ENCODE data around the gene SP2.

The SP2 gene

GRCh38 chr17:47966079-47966519 is 70.1 kb downstream of the SP2 start:
- H2AFZ ChIP-seq (ENCODE audit: low read depth): no peak overlapping the region
- H3K4me1 ChIP-seq (ENCODE audit: low read depth, poor library complexity, severe bottlenecking): peaks cover 7% of the 10 kb centered on the region
- H4K20me1 ChIP-seq (ENCODE audit: insufficient read depth): no peaks in the 10 kb centered on the region
- no peak overlapping the region for H3K4me2 ChIP-seq
- TF ChIP-seq CTCF (conservative IDR thresholded peaks at IDR 0.05; ENCODE audit: low read depth, low read length): no peak
- no peak overlapping the region for H3K27ac ChIP-seq
- H3K9ac ChIP-seq: no peak overlapping the region
- H3K27me3 ChIP-seq (ENCODE audit: insufficient read depth, low read depth): no peaks in the 10 kb centered on the region
- H3K4me3 ChIP-seq (IDR thresholded peaks at IDR 0.05; ENCODE audit: insufficient read depth, low read depth, low read length): no peak overlapping the region
- no peaks in the 10 kb centered on the region for H3K36me3 ChIP-seq (ENCODE audit: insufficient read depth)
- no peaks in the 10 kb centered on the region for H3K79me2 ChIP-seq (ENCODE audit: insufficient read depth, low read depth)

- H3K79me2 ChIP-seq (ENCODE audit: insufficient read depth, low read depth): peaks cover 10% of the 10 kb centered on the region; the same call in 1 of the 2 replicates
- H3K36me3 ChIP-seq (ENCODE audit: insufficient read depth): no peaks in the 10 kb centered on the region
- H3K4me3 ChIP-seq (IDR thresholded peaks at IDR 0.05; ENCODE audit: insufficient read depth, low read depth, low read length): no peak overlapping the region
- H3K4me1 ChIP-seq (ENCODE audit: low read depth, poor library complexity, severe bottlenecking): peaks cover 16% of the 10 kb centered on the region
- H2AFZ ChIP-seq (ENCODE audit: low read depth): no peak overlapping the region
- no peak overlapping the region for H3K4me2 ChIP-seq
- no peak overlapping the region for H3K27ac ChIP-seq
- H4K20me1 ChIP-seq (ENCODE audit: insufficient read depth): no peaks in the 10 kb centered on the region
- TF ChIP-seq CTCF (conservative IDR thresholded peaks at IDR 0.05; ENCODE audit: low read depth, low read length): no peak
- no peak overlapping the region for H3K9ac ChIP-seq
- no peaks in the 10 kb centered on the region for H3K27me3 ChIP-seq (ENCODE audit: insufficient read depth, low read depth)
Measured at GRCh38 chr17:47967607-47968252, 71.7 kb downstream of the SP2 start.

GRCh38 chr17:47968836-47969235 is 72.8 kb downstream of the SP2 start:
- H3K27me3 ChIP-seq (ENCODE audit: insufficient read depth, low read depth): no peaks in the 10 kb centered on the region
- no peak overlapping the region for H3K4me3 ChIP-seq (IDR thresholded peaks at IDR 0.05; ENCODE audit: insufficient read depth, low read depth, low read length)
- no peaks in the 10 kb centered on the region for H4K20me1 ChIP-seq (ENCODE audit: insufficient read depth)
- no peak overlapping the region for H3K27ac ChIP-seq
- H3K4me1 ChIP-seq (ENCODE audit: low read depth, poor library complexity, severe bottlenecking): peaks cover 19% of the 10 kb centered on the region
- no peaks in the 10 kb centered on the region for H3K36me3 ChIP-seq (ENCODE audit: insufficient read depth)
- no peak for TF ChIP-seq CTCF (conservative IDR thresholded peaks at IDR 0.05; ENCODE audit: low read depth, low read length)
- no peak overlapping the region for H2AFZ ChIP-seq (ENCODE audit: low read depth)
- H3K79me2 ChIP-seq (ENCODE audit: insufficient read depth, low read depth): peaks cover 10% of the 10 kb centered on the region; the same call in 1 of the 2 replicates
- H3K9ac ChIP-seq: no peak overlapping the region
- H3K4me2 ChIP-seq: no peak overlapping the region

GRCh38 chr17:47969930-47970724 is 74.1 kb downstream of the SP2 start:
- Histone ChIP-seq H3K79me2 (ENCODE audit: insufficient read depth, low read depth) (peaks cover 10% of the 10 kb centered on the region; the same call in 1 of the 2 replicates), H4K20me1 (ENCODE audit: insufficient read depth) (no peaks in the 10 kb centered on the region), H3K27me3 (ENCODE audit: insufficient read depth, low read depth) (no peaks in the 10 kb centered on the region), H3K27ac (no peak overlapping the region), H3K4me2 (peak overlapping the region; percentile 94), H3K36me3 (ENCODE audit: insufficient read depth) (no peaks in the 10 kb centered on the region), H2AFZ (ENCODE audit: low read depth) (peak overlapping the region; percentile 88), H3K9ac (no peak overlapping the region), H3K4me3 (IDR thresholded peaks at IDR 0.05; ENCODE audit: insufficient read depth, low read depth, low read length) (no peak overlapping the region), H3K4me1 (ENCODE audit: low read depth, poor library complexity, severe bottlenecking) (peaks cover 19% of the 10 kb centered on the region)
- no peak for TF ChIP-seq CTCF (conservative IDR thresholded peaks at IDR 0.05; ENCODE audit: low read depth, low read length)

All from KMS-11 (cell line).